ENCODE data around the gene DSCAML1.

DSCAML1 gene

GRCh38 chr11:117551761-117552343 is 245.2 kb downstream of the DSCAML1 start:
- no peak for DNase-seq (ENCODE audit: low read depth)

GRCh38 chr11:117550466-117550865 is 246.6 kb downstream of the DSCAML1 start:
- no peak for DNase-seq (ENCODE audit: low read depth)

- DNase-seq (ENCODE audit: low read depth) = no peak
Observed at GRCh38 chr11:117549417-117549816, 247.6 kb downstream of the DSCAML1 start.

- DNase-seq (ENCODE audit: low read depth) = no peak
Observed at GRCh38 chr11:117548876-117549275, 248.1 kb downstream of the DSCAML1 start.

- no peak for DNase-seq (ENCODE audit: low read depth)
Observed at GRCh38 chr11:117547946-117548345, 249.1 kb downstream of the DSCAML1 start.

GRCh38 chr11:117547195-117547850 is 249.7 kb downstream of the DSCAML1 start:
- no peak for DNase-seq (ENCODE audit: low read depth)

- DNase-seq (ENCODE audit: low read depth) = no peak
Observed at GRCh38 chr11:117546431-117547194, 250.4 kb downstream of the DSCAML1 start.

- DNase-seq (ENCODE audit: low read depth) = no peak
Observed at GRCh38 chr11:117545706-117546105, 251.3 kb downstream of the DSCAML1 start.

- DNase-seq (ENCODE audit: low read depth) = no peak
Observed at GRCh38 chr11:117544130-117544800, 252.8 kb downstream of the DSCAML1 start.

GRCh38 chr11:117541211-117541610 is 255.8 kb downstream of the DSCAML1 start:
- no peak for DNase-seq (ENCODE audit: low read depth)

GRCh38 chr11:117538263-117539135 is 258.5 kb downstream of the DSCAML1 start:
- DNase-seq (ENCODE audit: low read depth) = no peak

- DNase-seq (ENCODE audit: low read depth) = no peak
Observed at GRCh38 chr11:117535850-117536411, 261.1 kb downstream of the DSCAML1 start.

- DNase-seq (ENCODE audit: low read depth) = no peak
Observed at GRCh38 chr11:117535201-117535849, 261.7 kb downstream of the DSCAML1 start.

- no peak for DNase-seq (ENCODE audit: low read depth)
Observed at GRCh38 chr11:117532568-117532967, 264.4 kb downstream of the DSCAML1 start.

GRCh38 chr11:117529816-117530215 is 267.2 kb downstream of the DSCAML1 start:
- DNase-seq (ENCODE audit: low read depth) = no peak

- no peak for DNase-seq (ENCODE audit: low read depth)
Observed at GRCh38 chr11:117528097-117528721, 268.8 kb downstream of the DSCAML1 start.

- no peak for DNase-seq (ENCODE audit: low read depth)
Observed at GRCh38 chr11:117527271-117527670, 269.7 kb downstream of the DSCAML1 start.

GRCh38 chr11:117525866-117526542 is 271.0 kb downstream of the DSCAML1 start:
- no peak for DNase-seq (ENCODE audit: low read depth)

GRCh38 chr11:117524468-117525183 is 272.4 kb downstream of the DSCAML1 start:
- no peak for DNase-seq (ENCODE audit: low read depth)

Data from stimulated activated CD8-positive, alpha-beta memory T cell treated with anti-CD3 and anti-CD28 coated beads, Interleukin-4, amount 100 ng/mL, for 24 hours (primary cell).